ENCODE measurements around the gene PABPC1L.

- no peak for TF ChIP-seq CTCF (tag by site-specific recombination; IDR thresholded peaks at IDR 0.05)
- no peak for TF ChIP-seq REST (tag by site-specific recombination; IDR thresholded peaks at IDR 0.05)
These were observed 13.3 kb upstream of the PABPC1L start for GRCh38 chr20:44896583-44896982.
